Metanephros (tissue), 2 donors: ENCODE results near the gene B3GALNT2. TPM values are rescaled to one million over a fixed set of nuclear protein-coding genes. Genes with fewer than 3 reads are reported as not detected.

ENCODE experiments used
- small RNA-seq: library from RNA; depleted of rRNA; stranded (forward); fragments of <200 nt; gene quantifications from one replicate; pipeline ENCODE3, GENCODE V24; 2014; ENCODE audit warnings: low replicate concordance
- total RNA-seq: library from RNA; depleted of rRNA; stranded (reverse); fragments of >200 nt; gene quantifications from one replicate; pipeline ENCODE4 v1.2.3, GENCODE V29; 2014

Gene B3GALNT2
- 33.3 TPM for total RNA-seq

GRCh38 chr1:235504122-235504493 lies at the start of gene B3GALNT2:
TSS of gene B3GALNT2 (minus strand) at chr1:235504452. CDS start at chr1:235504252, 200 bp downstream.

Small RNAs within 50 kb of the gene (small RNA-seq; reads per million reads assigned to genes)
- gene MTCO3P46 (not detected), gene MTND4LP21 (not detected), gene RPS21P1 (not detected)

Other genes with a start within 250 kb of the B3GALNT2 start
- 58.1 TPM for gene ARID4B, start 176.3 kb downstream of the B3GALNT2 start, total RNA-seq
- 22.9 TPM for gene GGPS1, start 175.9 kb downstream of the B3GALNT2 start, total RNA-seq
- 20.2 TPM for gene TBCE, start 137.0 kb downstream of the B3GALNT2 start, total RNA-seq
- 2.6 TPM for gene GNG4, start 145.3 kb upstream of the B3GALNT2 start, total RNA-seq